HCT116 (cell line): ENCODE measurements around the gene DCDC2C. TPM values are rescaled to one million over a fixed set of nuclear protein-coding genes. Genes with fewer than 3 reads are reported as not detected.

Source experiments
- ATAC-seq: fragments of 200-7000 bp; cut with Tn5 transposase; 2 replicates; pipeline ENCODE4 v1.9.1; 2020; ENCODE audit warnings: mild to moderate bottlenecking, moderate library complexity
- BruUV-seq: library from RNA; stranded (reverse); fragments of 400-500 nt; replicated peaks from 2 replicates; lab custom pipeline; 2021; lab: Mats Ljungman, UMichigan
- CTCF ChIA-PET: fragments of 300-600 bp; sonication (Branson Sonifier 250); formaldehyde crosslinking; loops from one replicate; lab custom pipeline; 2021; ENCODE audit warnings: antibody characterized with exemption; lab: Charles Lee
- POLR2A ChIA-PET: fragments of 300-600, 350-600 bp; sonication (Branson Sonifier 250); formaldehyde crosslinking; loops from one replicate; lab custom pipeline; 2021; ENCODE audit warnings: antibody characterized with exemption; lab: Charles Lee
- RAD21 ChIA-PET, 2 experiments: fragments of 300-600 bp; sonication (Branson Sonifier 250); formaldehyde crosslinking; loops; one replicate each; lab custom pipeline; 2023; ENCODE audit warnings: low total read pairs in 2 of 2; ENCODE audit not compliant: uncharacterized antibody in 2 of 2, unreplicated experiment in 2 of 2, low non-redundant PET in 1 of 2; lab: Charles Lee
- DNase-seq: peaks from one replicate; pipeline ENCODE4 v3.0.0-alpha.2; 2010; ENCODE audit warnings: low read depth, low spot score
- H2AFZ ChIP-seq: fragments of 200-600 bp; shearing (Covaris generic), sonication (generic); 2 replicates; pipeline ENCODE4 v1.6.1; 2017; ENCODE audit warnings: low read depth, mixed run types, mixed read lengths, antibody characterized with exemption, low read length; ENCODE audit not compliant: poor library complexity, severe bottlenecking
- H3K27ac ChIP-seq: 2 replicates; pipeline ENCODE4 v1.5.1; 2012; ENCODE audit warnings: low read depth, low read length
- H3K27me3 ChIP-seq: fragments of 200-600 bp; sonication (generic); 2 replicates; pipeline ENCODE4 v1.6.1; 2016; ENCODE audit warnings: mixed run types, low read length, mixed read lengths; ENCODE audit not compliant: insufficient read depth
- H3K36me3 ChIP-seq, 2 experiments: fragments of 200-500 bp in 1 of 2; fragments of 200-600 bp in 1 of 2; sonication (Bioruptor generic) in 1 of 2; sonication (generic) in 1 of 2; 2 replicates each; pipeline versions ENCODE4 v1.5.1 to v1.6.1; 2014 to 2016; ENCODE audit warnings: low read length in 2 of 2, inconsistent platforms in 1 of 2, mixed read lengths in 1 of 2, mixed run types in 1 of 2; ENCODE audit not compliant: insufficient read depth in 2 of 2, control insufficient read depth in 1 of 2
- H3K4me1 ChIP-seq, 2 experiments: fragments of 200-600 bp in 1 of 2; sonication (generic) in 1 of 2; 2 replicates each; pipeline versions ENCODE4 v1.5.1 to v1.6.1; 2012 to 2017; ENCODE audit warnings: low read length in 2 of 2, inconsistent platforms in 1 of 2, mild to moderate bottlenecking in 1 of 2, mixed read lengths in 1 of 2, mixed run types in 1 of 2, moderate library complexity in 1 of 2; ENCODE audit not compliant: insufficient read depth in 2 of 2, control insufficient read depth in 1 of 2
- H3K4me2 ChIP-seq: fragments of 200-600 bp; sonication (generic); 2 replicates; pipeline ENCODE4 v1.6.1; 2017; ENCODE audit warnings: mixed run types, low read length, mixed read lengths
- H3K4me3 ChIP-seq, 2 experiments: fragments of 200-600 bp in 1 of 2; sonication (generic) in 1 of 2; replicated peaks in 1 of 2; 2 replicates each; pipeline ENCODE4 v1.5.1; 2011 to 2016; ENCODE audit warnings: low read length in 2 of 2, control low read depth in 1 of 2, low read depth in 1 of 2, mild to moderate bottlenecking in 1 of 2, mixed read lengths in 1 of 2, mixed run types in 1 of 2
- H3K79me2 ChIP-seq: fragments of 200-600 bp; sonication (generic); 2 replicates; pipeline ENCODE4 v1.6.1; 2017; ENCODE audit warnings: mild to moderate bottlenecking, mixed run types, low read length, moderate library complexity, mixed read lengths; ENCODE audit not compliant: insufficient read depth
- H3K9ac ChIP-seq: fragments of 200-600 bp; sonication (generic); 2 replicates; pipeline ENCODE4 v1.6.1; 2016; ENCODE audit warnings: low read length, mixed read lengths
- H3K9me2 ChIP-seq: fragments of 200-600 bp; sonication (generic), shearing (Covaris generic); 2 replicates; pipeline ENCODE4 v1.6.1; 2017; ENCODE audit warnings: mixed run types, mild to moderate bottlenecking, moderate library complexity; ENCODE audit not compliant: insufficient read depth
- H3K9me3 ChIP-seq, 2 experiments: fragments of 200-500 bp in 1 of 2; fragments of 200-600 bp in 1 of 2; sonication (Bioruptor generic) in 1 of 2; sonication (generic) in 1 of 2; 2 replicates each; pipeline ENCODE4 v1.6.1; 2014 to 2017; ENCODE audit warnings: low read length in 2 of 2, mixed read lengths in 2 of 2, inconsistent platforms in 1 of 2, low read depth in 1 of 2, mild to moderate bottlenecking in 1 of 2, mixed run types in 1 of 2, moderate library complexity in 1 of 2; ENCODE audit not compliant: control insufficient read depth in 1 of 2, insufficient read depth in 1 of 2
- H4K20me1 ChIP-seq: fragments of 200-600 bp; sonication (generic), shearing (Covaris generic); 2 replicates; pipeline ENCODE4 v1.6.1; 2017; ENCODE audit warnings: mixed run types, mild to moderate bottlenecking, moderate library complexity; ENCODE audit not compliant: insufficient read depth
- CBX3 ChIP-seq: IDR thresholded peaks from 2 replicates; pipeline ENCODE4 v1.6.1; 2012; ENCODE audit warnings: low read depth
- CEBPB ChIP-seq: IDR thresholded peaks from 2 replicates; pipeline ENCODE4 v1.6.1; 2012; ENCODE audit warnings: low read depth
- CTCF ChIP-seq, 3 experiments: fragments of 200-600 bp in 1 of 3; sonication (generic) in 1 of 3; IDR thresholded peaks in 2 of 3; conservative IDR thresholded peaks in 1 of 3; 2 replicates each; pipeline ENCODE4 v1.5.1; 2012 to 2017; ENCODE audit warnings: low read depth in 2 of 3, low read length in 2 of 3, antibody characterized with exemption in 1 of 3, borderline replicate concordance in 1 of 3, control low read depth in 1 of 3, mild to moderate bottlenecking in 1 of 3, mixed read lengths in 1 of 3, mixed run types in 1 of 3, moderate library complexity in 1 of 3; ENCODE audit not compliant: insufficient read depth in 1 of 3
- EGR1 ChIP-seq: IDR thresholded peaks from 2 replicates; pipeline ENCODE4 v1.6.1; 2012; ENCODE audit warnings: low read depth
- ELF1 ChIP-seq: IDR thresholded peaks from 2 replicates; pipeline ENCODE4 v1.6.1; 2012; ENCODE audit warnings: low read depth, borderline replicate concordance
- EZH2 ChIP-seq: fragments of 200-600 bp; sonication (generic); IDR thresholded peaks from 2 replicates; pipeline ENCODE4 v1.6.1; 2017; ENCODE audit warnings: antibody characterized with exemption, mixed run types
- EZH2phosphoT487 ChIP-seq: fragments of 200-600 bp; IDR thresholded peaks from 2 replicates; pipeline ENCODE4 v1.6.1; 2018; ENCODE audit warnings: antibody characterized with exemption, borderline replicate concordance
- FOSL1 ChIP-seq: IDR thresholded peaks from 2 replicates; pipeline ENCODE4 v1.6.1; 2012; ENCODE audit warnings: low read depth
- JUND ChIP-seq: IDR thresholded peaks from 2 replicates; pipeline ENCODE4 v1.6.1; 2012
- MAX ChIP-seq: IDR thresholded peaks from 2 replicates; pipeline ENCODE4 v1.6.1; 2012
- POLR2A ChIP-seq: IDR thresholded peaks from 2 replicates; pipeline ENCODE4 v1.7.0; 2011; ENCODE audit warnings: borderline replicate concordance; ENCODE audit not compliant: insufficient read depth, insufficient read length; ENCODE audit errors: extremely low read depth
- POLR2AphosphoS5 ChIP-seq: IDR thresholded peaks from 2 replicates; pipeline ENCODE4 v1.6.1; 2011; ENCODE audit warnings: mild to moderate bottlenecking, low read depth, low read length, moderate library complexity
- RAD21 ChIP-seq: IDR thresholded peaks from 2 replicates; pipeline ENCODE4 v1.6.1; 2012; ENCODE audit warnings: low read depth, mild to moderate bottlenecking
- REST ChIP-seq: IDR thresholded peaks from 2 replicates; pipeline ENCODE4 v1.6.1; 2012; ENCODE audit warnings: low read depth
- SIN3A ChIP-seq: IDR thresholded peaks from 2 replicates; pipeline ENCODE4 v1.6.1; 2012; ENCODE audit warnings: low read depth
- SP1 ChIP-seq: IDR thresholded peaks from 2 replicates; pipeline ENCODE4 v1.6.1; 2012; ENCODE audit warnings: low read depth
- ZBTB33 ChIP-seq: IDR thresholded peaks from 2 replicates; pipeline ENCODE4 v1.6.1; 2011; ENCODE audit warnings: mild to moderate bottlenecking, low read length, moderate library complexity; ENCODE audit not compliant: insufficient replicate concordance; ENCODE audit errors: extremely low read depth
- ZFX ChIP-seq: fragments of 450-650 bp; IDR thresholded peaks from 2 replicates; pipeline ENCODE4 v1.6.1; 2017
- ZNF274 ChIP-seq: fragments of 200-500 bp; sonication (Bioruptor generic); IDR thresholded peaks from 2 replicates; pipeline ENCODE4 v1.6.1; 2014; ENCODE audit warnings: mild to moderate bottlenecking, low read depth, low read length, inconsistent platforms
- intact Hi-C: fragments of 100-400 bp; cut with micrococcal nuclease; formaldehyde crosslinking; loops from 2 replicates; pipeline ENCODE4 v1.10.0; 2022
- total RNA-seq: library from RNA; stranded (reverse); gene quantifications from one replicate; pipeline ENCODE4 v1.2.1, GENCODE V29; 2021; ENCODE audit not compliant: unreplicated experiment

The DCDC2C gene
- total RNA-seq, 1 experiment from 2014 or later = not detected

- POLR2A ChIA-PET = no interaction called here
- DNase-seq (no peak), ATAC-seq (no peak)
Measured at GRCh38 chr2:3823748-3824147, 120.4 kb downstream of the DCDC2C start.

More at GRCh38 chr2:3823748-3824147, 120.4 kb downstream of the DCDC2C start:
- H3K4me1 ChIP-seq = no peaks in the 10 kb centered on the region
- H3K27me3 ChIP-seq = peaks cover 5% of the 10 kb centered on the region
- H3K36me3 ChIP-seq = no peaks in the 10 kb centered on the region
- no peaks in the 10 kb centered on the region for H4K20me1 ChIP-seq
- H3K4me2 ChIP-seq = no peak overlapping the region
- no peak overlapping the region for H3K4me3 ChIP-seq
- H3K9me3 ChIP-seq = no peaks in the 10 kb centered on the region
- H3K9ac ChIP-seq = no peak overlapping the region
- no peak overlapping the region for H2AFZ ChIP-seq
- no peaks in the 10 kb centered on the region for H3K79me2 ChIP-seq
- H3K9me2 ChIP-seq = no peaks in the 10 kb centered on the region
- intact Hi-C loops = no loop called here
- RAD21 ChIA-PET = no interaction called here
- TF ChIP-seq CTCF (IDR thresholded peaks at IDR 0.05 in 2 of 3, conservative IDR thresholded peaks at IDR 0.05 in 1 of 3; ENCODE audit: borderline replicate concordance in 1 of 3, insufficient read depth in 1 of 3, low read depth in 2 of 3, low read length in 2 of 3) = no peak
- TF ChIP-seq REST = no peak
- TF ChIP-seq CBX3 = no peak
- TF ChIP-seq ZFX = no peak
- TF ChIP-seq ELF1 = no peak
- TF ChIP-seq MAX = no peak
- TF ChIP-seq SP1 = no peak
- TF ChIP-seq RAD21 = no peak
- no peak for TF ChIP-seq SIN3A
- TF ChIP-seq POLR2A = no peak
- TF ChIP-seq ZNF274 = no peak
- TF ChIP-seq POLR2AphosphoS5 = no peak
- no peak for TF ChIP-seq EGR1
- TF ChIP-seq ZBTB33 = no peak
- no peak for TF ChIP-seq FOSL1
- no peak for TF ChIP-seq EZH2
- no peak for TF ChIP-seq JUND
- TF ChIP-seq EZH2phosphoT487 = no peak
- no peak for TF ChIP-seq CEBPB
- TF ChIP-seq, all 23 proteins: peak for 0
- no peak overlapping the region for H3K27ac ChIP-seq
- CTCF ChIA-PET = interaction anchor here (0.9 kb wide), 1 partner anchor 19 kb away, joined by 3 read pairs; no protein-coding TSS in a partner anchor
- BruUV-seq = no TSS peak
